ENCODE results near the gene PPP1R13L.

PPP1R13L gene

GRCh38 chr19:45407091-45407375, 2.2 kb upstream of the PPP1R13L start:
- DNase-seq (ENCODE audit: low spot score), result no peak

- peak; percentile 87 for DNase-seq (ENCODE audit: low spot score)
Observed at GRCh38 chr19:45406226-45407090, 1.6 kb upstream of the PPP1R13L start, which contains the start of gene POLR1G. POLR1G (plus strand) TSS chr19:45406644; CDS start chr19:45406697, 53 bp downstream.

- peak; percentile 79 for DNase-seq (ENCODE audit: low spot score)
Observed at GRCh38 chr19:45405435-45406225, 761 bp upstream of the PPP1R13L start.

GRCh38 chr19:45403781-45404556, 900 bp downstream of the PPP1R13L start:
- peak; percentile 65 for DNase-seq (ENCODE audit: low spot score)

GRCh38 chr19:45403272-45403671, 1.6 kb downstream of the PPP1R13L start:
- DNase-seq (ENCODE audit: low spot score), result no peak

GRCh38 chr19:45402298-45403061, 2.4 kb downstream of the PPP1R13L start:
- peak; percentile 18 for DNase-seq (ENCODE audit: low spot score)

GRCh38 chr19:45401815-45402214, 3.1 kb downstream of the PPP1R13L start:
- no peak for DNase-seq (ENCODE audit: low spot score)

- DNase-seq (ENCODE audit: low spot score), result no peak
Observed at GRCh38 chr19:45400192-45400591, 4.7 kb downstream of the PPP1R13L start.

GRCh38 chr19:45395821-45396617, 8.8 kb downstream of the PPP1R13L start:
- DNase-seq (ENCODE audit: low spot score), result no peak

- no peak for DNase-seq (ENCODE audit: low spot score)
Observed at GRCh38 chr19:45391871-45392665, 12.8 kb downstream of the PPP1R13L start.

GRCh38 chr19:45391346-45391745, 13.5 kb downstream of the PPP1R13L start:
- DNase-seq (ENCODE audit: low spot score), result no peak

GRCh38 chr19:45385392-45386221, 19.3 kb downstream of the PPP1R13L start:
- no peak for DNase-seq (ENCODE audit: low spot score)

- DNase-seq (ENCODE audit: low spot score), result no peak
Observed at GRCh38 chr19:45382426-45382825, 22.4 kb downstream of the PPP1R13L start.

- no peak for DNase-seq (ENCODE audit: low spot score)
Observed at GRCh38 chr19:45380107-45380506, 24.8 kb downstream of the PPP1R13L start.

GRCh38 chr19:45376045-45376724, 28.7 kb downstream of the PPP1R13L start:
- DNase-seq (ENCODE audit: low spot score), result no peak

GRCh38 chr19:45370410-45371204, 34.3 kb downstream of the PPP1R13L start, which contains the start of gene ERCC2:
ERCC2 (minus strand) TSS chr19:45370573; CDS start chr19:45370540, 33 bp downstream.
- peak; percentile 99 for DNase-seq (ENCODE audit: low spot score)

GRCh38 chr19:45368737-45369340, 36.0 kb downstream of the PPP1R13L start:
- DNase-seq (ENCODE audit: low spot score), result no peak
